Measurements from ENCODE around the gene KDM4B.
"Not testable (repeated sequence)": the region's sequence is repeated elsewhere in the genome, so short reads cannot be mapped to it uniquely, and the experiment has no call there.

Gene KDM4B

DNA sequence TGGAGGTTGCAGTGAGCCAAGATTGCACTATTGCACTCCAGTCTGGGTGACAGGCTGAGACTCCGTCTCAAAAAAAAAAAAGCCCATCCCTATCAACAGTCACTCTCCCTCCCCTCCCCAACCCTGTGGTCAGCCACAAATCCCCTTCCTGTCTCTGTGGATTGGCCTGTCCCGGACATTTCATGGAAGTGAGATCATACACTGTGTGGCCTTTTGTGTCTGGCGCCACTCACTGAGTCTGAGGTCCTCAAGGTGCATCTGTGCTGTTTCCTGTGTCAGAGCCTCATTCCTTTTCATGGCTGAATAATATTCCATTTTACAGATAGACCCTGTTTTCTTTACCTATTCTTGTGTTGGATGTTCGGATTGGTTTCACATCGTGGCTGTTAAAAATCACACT lies 222.2 kb downstream of the KDM4B start:
- no peak overlapping the region for H3K9ac ChIP-seq (ENCODE audit: low read depth, low read length)
- H3K27ac ChIP-seq (ENCODE audit: low read depth, low read length): no peak overlapping the region
- H3K9me3 ChIP-seq (ENCODE audit: control insufficient read depth, insufficient read depth, low read length): no peaks in the 10 kb centered on the region
- H3K27me3 ChIP-seq (ENCODE audit: control insufficient read depth, insufficient read depth, low read length): no peaks in the 10 kb centered on the region
- no peaks in the 10 kb centered on the region for H3K36me3 ChIP-seq (ENCODE audit: control insufficient read depth, insufficient read depth, low read length)
- H3K4me3 ChIP-seq (ENCODE audit: low read depth, low read length): no peak overlapping the region
- peaks cover 10% of the 10 kb centered on the region for H3K4me1 ChIP-seq (ENCODE audit: control insufficient read depth, insufficient read depth, low read length)

DNA sequence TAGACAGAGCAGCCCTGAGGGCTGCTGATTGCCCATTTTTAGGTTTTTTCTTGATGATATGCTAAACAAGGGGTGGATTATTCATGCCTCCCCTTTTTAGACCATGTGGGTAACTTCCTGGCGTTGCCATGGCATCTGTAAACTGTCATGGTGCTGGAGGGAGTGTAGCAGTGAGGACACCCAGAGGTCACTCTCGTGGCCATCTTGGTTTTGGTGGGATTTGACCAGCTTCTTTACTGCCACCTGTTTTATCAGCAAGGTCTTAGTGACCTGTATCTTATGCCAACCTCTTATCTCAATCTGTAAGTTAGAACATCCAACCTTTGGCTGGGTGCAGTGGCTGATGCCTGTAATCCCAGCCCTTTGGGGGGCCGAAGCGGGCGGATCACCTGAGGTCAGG lies 223.7 kb downstream of the KDM4B start:
- H3K4me1 ChIP-seq (ENCODE audit: control insufficient read depth, insufficient read depth, low read length): peaks cover 10% of the 10 kb centered on the region
- H3K36me3 ChIP-seq (ENCODE audit: control insufficient read depth, insufficient read depth, low read length): no peaks in the 10 kb centered on the region
- no peaks in the 10 kb centered on the region for H3K27me3 ChIP-seq (ENCODE audit: control insufficient read depth, insufficient read depth, low read length)
- H3K9ac ChIP-seq (ENCODE audit: low read depth, low read length): peak overlapping the region; percentile 49; the same call in 1 of the 2 replicates
- no peak overlapping the region for H3K4me3 ChIP-seq (ENCODE audit: low read depth, low read length)
- H3K27ac ChIP-seq (ENCODE audit: low read depth, low read length): peak overlapping the region; percentile 95
- no peaks in the 10 kb centered on the region for H3K9me3 ChIP-seq (ENCODE audit: control insufficient read depth, insufficient read depth, low read length)

DNA sequence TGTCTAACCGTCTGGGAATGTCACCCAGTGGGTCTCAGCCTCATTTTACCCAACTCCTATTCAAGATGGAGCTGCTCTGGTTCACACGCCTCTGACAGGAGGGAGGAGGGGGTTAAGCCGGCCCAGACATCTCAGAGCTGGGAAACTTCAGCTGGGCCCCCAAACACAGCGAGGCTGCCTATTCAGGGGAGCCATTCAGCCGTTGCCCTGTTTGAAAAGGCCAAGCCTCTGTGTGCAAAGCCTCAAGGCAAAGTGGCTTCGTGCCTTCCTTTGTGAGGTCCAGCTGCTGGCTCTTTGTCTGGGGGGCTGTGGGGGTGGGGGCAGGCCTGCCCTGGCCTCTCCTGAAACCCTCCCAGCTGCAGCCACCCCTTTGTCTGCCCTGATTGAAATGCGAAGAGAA lies 224.3 kb downstream of the KDM4B start:
- H3K36me3 ChIP-seq (ENCODE audit: control insufficient read depth, insufficient read depth, low read length): no peaks in the 10 kb centered on the region
- no peak overlapping the region for H3K4me3 ChIP-seq (ENCODE audit: low read depth, low read length)
- H3K27me3 ChIP-seq (ENCODE audit: control insufficient read depth, insufficient read depth, low read length): no peaks in the 10 kb centered on the region
- no peaks in the 10 kb centered on the region for H3K9me3 ChIP-seq (ENCODE audit: control insufficient read depth, insufficient read depth, low read length)
- peak overlapping the region; percentile 95 for H3K27ac ChIP-seq (ENCODE audit: low read depth, low read length)
- H3K9ac ChIP-seq (ENCODE audit: low read depth, low read length): peak overlapping the region; percentile 49
- peaks cover 10% of the 10 kb centered on the region for H3K4me1 ChIP-seq (ENCODE audit: control insufficient read depth, insufficient read depth, low read length)

DNA sequence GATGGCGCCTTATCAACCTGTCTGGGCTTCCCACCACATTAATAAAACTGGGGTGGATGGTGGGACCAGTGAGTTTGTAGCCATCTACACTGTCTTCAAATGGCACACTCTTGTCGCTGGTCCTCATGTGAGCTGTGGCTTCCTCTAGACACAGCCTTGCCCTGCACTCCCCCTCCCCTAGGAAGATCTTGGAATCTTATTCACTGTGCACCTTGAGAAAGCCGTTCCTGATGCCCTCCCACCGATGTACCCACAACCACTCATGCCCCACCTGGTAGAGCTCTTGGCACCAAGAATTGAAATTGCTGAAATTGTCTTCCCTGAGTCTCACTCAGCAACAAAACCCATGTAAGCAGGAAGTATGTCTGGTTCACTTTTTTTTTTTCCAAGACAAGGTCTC lies 225.7 kb downstream of the KDM4B start:
- Histone ChIP-seq H3K27ac (ENCODE audit: low read depth, low read length) (no peak overlapping the region), H3K9ac (ENCODE audit: low read depth, low read length) (no peak overlapping the region), H3K36me3 (ENCODE audit: control insufficient read depth, insufficient read depth, low read length) (no peaks in the 10 kb centered on the region), H3K27me3 (ENCODE audit: control insufficient read depth, insufficient read depth, low read length) (no peaks in the 10 kb centered on the region), H3K4me1 (ENCODE audit: control insufficient read depth, insufficient read depth, low read length) (peaks cover 10% of the 10 kb centered on the region), H3K4me3 (ENCODE audit: low read depth, low read length) (no peak overlapping the region), H3K9me3 (ENCODE audit: control insufficient read depth, insufficient read depth, low read length) (no peaks in the 10 kb centered on the region)

DNA sequence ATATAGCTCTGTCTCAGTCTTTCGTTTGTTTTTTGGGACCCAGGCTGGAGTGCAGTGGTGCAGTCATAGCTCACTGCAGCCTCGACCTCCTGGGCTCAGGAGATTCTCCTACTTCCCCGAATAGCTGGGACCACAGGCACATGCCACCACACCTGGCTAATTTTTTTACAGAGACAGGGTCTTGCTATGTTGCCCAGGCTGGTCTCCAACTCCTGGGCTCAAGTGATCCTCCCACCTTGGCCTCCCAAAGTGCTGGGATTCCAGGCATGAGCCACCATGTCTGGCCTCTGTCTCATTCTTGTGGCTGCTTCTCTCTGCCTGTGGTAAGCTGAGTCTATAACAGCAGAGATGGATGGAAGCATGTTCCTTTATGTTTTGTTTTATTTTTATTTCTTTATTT lies 226.7 kb downstream of the KDM4B start:
- not testable (repeated sequence) for H3K4me3 ChIP-seq (ENCODE audit: low read depth, low read length); H3K36me3 ChIP-seq (ENCODE audit: control insufficient read depth, insufficient read depth, low read length); H3K9me3 ChIP-seq (ENCODE audit: control insufficient read depth, insufficient read depth, low read length); H3K27ac ChIP-seq (ENCODE audit: low read depth, low read length); H3K27me3 ChIP-seq (ENCODE audit: control insufficient read depth, insufficient read depth, low read length); H3K4me1 ChIP-seq (ENCODE audit: control insufficient read depth, insufficient read depth, low read length); H3K9ac ChIP-seq (ENCODE audit: low read depth, low read length)

DNA sequence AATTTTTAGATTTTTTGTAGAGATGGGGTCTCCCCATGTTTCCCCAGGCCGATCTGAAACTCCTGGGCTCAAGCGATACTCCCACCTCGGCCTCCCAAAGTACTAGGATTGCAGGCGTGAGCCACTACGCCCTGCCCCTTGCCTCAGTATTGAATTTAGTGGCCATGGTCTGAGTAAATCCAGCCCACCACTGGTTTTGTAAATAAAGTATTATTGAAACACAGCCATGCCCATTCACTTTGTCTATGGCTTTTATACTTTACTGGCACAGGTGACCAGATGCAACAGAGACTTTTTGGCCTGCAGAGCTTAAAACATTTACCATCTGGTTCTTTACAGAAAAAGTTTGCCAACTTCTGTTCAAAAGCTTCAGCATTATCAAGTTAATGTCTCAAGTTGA lies 227.9 kb downstream of the KDM4B start:
- Histone ChIP-seq H3K9me3 (ENCODE audit: control insufficient read depth, insufficient read depth, low read length) (no peaks in the 10 kb centered on the region), H3K36me3 (ENCODE audit: control insufficient read depth, insufficient read depth, low read length) (no peaks in the 10 kb centered on the region), H3K27me3 (ENCODE audit: control insufficient read depth, insufficient read depth, low read length) (no peaks in the 10 kb centered on the region), H3K9ac (ENCODE audit: low read depth, low read length) (no peak overlapping the region), H3K27ac (ENCODE audit: low read depth, low read length) (no peak overlapping the region), H3K4me1 (ENCODE audit: control insufficient read depth, insufficient read depth, low read length) (peaks cover 10% of the 10 kb centered on the region), H3K4me3 (ENCODE audit: low read depth, low read length) (no peak overlapping the region)

DNA sequence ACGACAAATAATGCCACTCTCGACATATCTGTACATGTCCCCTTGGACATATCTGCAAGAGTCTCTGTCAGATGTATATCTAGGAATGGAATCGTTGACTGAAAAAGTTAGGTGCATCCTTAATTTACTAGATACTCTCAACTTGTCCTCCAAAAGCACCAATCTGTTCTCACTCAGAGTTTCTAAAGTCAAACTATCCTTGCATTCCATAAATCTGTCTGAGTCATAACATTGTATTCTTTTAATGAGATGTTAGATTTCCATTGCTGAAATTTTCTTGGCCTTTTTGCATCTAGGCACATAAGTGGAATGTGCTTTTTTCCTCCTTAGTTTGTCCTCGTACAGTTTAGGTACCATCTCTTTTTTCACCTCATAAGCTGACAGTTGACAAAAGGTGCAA lies 231.9 kb downstream of the KDM4B start:
- H3K4me1 ChIP-seq (ENCODE audit: control insufficient read depth, insufficient read depth, low read length): no peaks in the 10 kb centered on the region
- H3K27me3 ChIP-seq (ENCODE audit: control insufficient read depth, insufficient read depth, low read length): no peaks in the 10 kb centered on the region
- H3K9ac ChIP-seq (ENCODE audit: low read depth, low read length): no peak overlapping the region
- no peak overlapping the region for H3K27ac ChIP-seq (ENCODE audit: low read depth, low read length)
- H3K36me3 ChIP-seq (ENCODE audit: control insufficient read depth, insufficient read depth, low read length): peaks cover 9% of the 10 kb centered on the region
- H3K9me3 ChIP-seq (ENCODE audit: control insufficient read depth, insufficient read depth, low read length): no peaks in the 10 kb centered on the region
- H3K4me3 ChIP-seq (ENCODE audit: low read depth, low read length): no peak overlapping the region

DNA sequence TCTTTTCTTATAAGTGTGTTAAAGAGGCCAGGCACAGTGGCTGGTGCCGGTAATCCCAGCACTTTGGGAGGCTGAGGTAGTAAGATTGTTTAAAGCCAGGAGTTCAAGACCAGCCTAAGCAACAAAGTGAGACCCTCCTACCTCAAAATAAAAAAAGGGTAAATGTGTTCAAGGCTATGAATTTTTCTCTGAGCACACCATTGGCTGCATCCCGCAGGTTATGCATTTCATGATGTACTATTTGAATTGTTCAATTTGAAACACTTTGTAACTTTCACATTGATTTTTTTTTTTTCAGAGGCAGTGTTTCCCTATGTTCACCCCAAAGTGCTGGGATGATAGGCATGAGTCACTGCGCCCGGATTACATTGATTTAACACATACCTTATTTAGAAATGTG lies 233.6 kb downstream of the KDM4B start:
- Histone ChIP-seq H3K4me1 (ENCODE audit: control insufficient read depth, insufficient read depth, low read length) (no peaks in the 10 kb centered on the region), H3K4me3 (ENCODE audit: low read depth, low read length) (no peak overlapping the region), H3K9me3 (ENCODE audit: control insufficient read depth, insufficient read depth, low read length) (no peaks in the 10 kb centered on the region), H3K9ac (ENCODE audit: low read depth, low read length) (no peak overlapping the region), H3K36me3 (ENCODE audit: control insufficient read depth, insufficient read depth, low read length) (peaks cover 18% of the 10 kb centered on the region), H3K27me3 (ENCODE audit: control insufficient read depth, insufficient read depth, low read length) (no peaks in the 10 kb centered on the region), H3K27ac (ENCODE audit: low read depth, low read length) (no peak overlapping the region)
